Skeletal muscle cell (primary cell): Measurements from ENCODE around the gene OTUD6A.

Experiments used
- DNase-seq: peaks from one replicate; pipeline ENCODE4 v3.0.0-alpha.2; 2010; ENCODE audit warnings: low read depth
- H3K4me3 ChIP-seq: 2 replicates; pipeline ENCODE4 v1.5.1; 2011; ENCODE audit warnings: low read depth, mild to moderate bottlenecking, control low read depth, low read length, moderate library complexity

OTUD6A gene

DNA sequence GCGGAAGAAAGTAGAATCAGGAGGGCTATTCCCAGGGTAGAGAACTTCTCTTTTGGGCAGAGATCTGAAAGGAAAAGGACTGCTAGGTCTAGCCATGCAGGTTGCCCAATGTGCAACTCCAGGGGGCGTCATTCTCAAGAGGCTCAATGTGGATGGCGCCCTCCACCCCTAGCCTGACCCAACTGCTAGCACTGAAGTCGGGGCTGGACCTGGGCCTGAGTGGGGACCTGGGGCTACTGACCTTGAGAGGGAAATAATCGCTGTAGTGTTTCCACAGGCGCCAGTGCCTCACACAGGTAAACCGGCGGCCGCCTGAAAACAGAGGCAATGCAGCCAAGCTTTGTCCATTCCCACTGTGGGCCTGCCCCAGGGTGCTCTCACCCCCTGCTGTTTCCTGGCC is 18.6 kb upstream of the OTUD6A start:
- DNase-seq, result no peak
- no peak overlapping the region for H3K4me3 ChIP-seq

- DNase-seq, result no peak
- H3K4me3 ChIP-seq, result no peak overlapping the region
These were observed 17.6 kb upstream of the OTUD6A start for GRCh38 chrX:70044541-70045245.

GRCh38 chrX:70046978-70047377 is 15.3 kb upstream of the OTUD6A start:
- H3K4me3 ChIP-seq, result no peak overlapping the region
- no peak for DNase-seq

DNA sequence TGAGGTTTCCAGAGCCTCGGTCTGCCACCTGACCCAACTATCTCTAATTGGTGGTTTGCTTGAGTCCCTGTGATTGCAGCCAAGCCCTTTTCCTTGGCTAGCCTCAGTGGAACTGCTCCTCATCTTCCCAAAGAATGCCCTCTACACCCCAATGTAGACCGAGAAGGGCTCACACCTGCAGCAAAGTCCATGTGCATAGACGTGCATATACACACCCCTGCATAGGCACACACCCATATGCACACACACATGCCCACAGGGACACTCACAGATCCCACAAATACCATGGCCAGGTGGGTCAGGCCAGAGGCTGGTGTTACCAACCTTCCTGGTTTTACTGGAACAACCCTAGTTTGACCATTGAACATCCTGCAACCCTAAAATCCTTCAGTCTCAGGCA is 12.9 kb upstream of the OTUD6A start:
- no peak for DNase-seq
- no peak overlapping the region for H3K4me3 ChIP-seq

GRCh38 chrX:70049925-70050324 is 12.3 kb upstream of the OTUD6A start, which contains the start of gene AWAT2:
AWAT2 (minus strand) TSS chrX:70049938; CDS start chrX:70049932, 6 bp downstream.
- no peak for DNase-seq
- H3K4me3 ChIP-seq, result no peak within 1 kb of the TSS

- H3K4me3 ChIP-seq, result no peak overlapping the region
- DNase-seq, result no peak
These were observed 9.2 kb upstream of the OTUD6A start for GRCh38 chrX:70052895-70053615.

DNA sequence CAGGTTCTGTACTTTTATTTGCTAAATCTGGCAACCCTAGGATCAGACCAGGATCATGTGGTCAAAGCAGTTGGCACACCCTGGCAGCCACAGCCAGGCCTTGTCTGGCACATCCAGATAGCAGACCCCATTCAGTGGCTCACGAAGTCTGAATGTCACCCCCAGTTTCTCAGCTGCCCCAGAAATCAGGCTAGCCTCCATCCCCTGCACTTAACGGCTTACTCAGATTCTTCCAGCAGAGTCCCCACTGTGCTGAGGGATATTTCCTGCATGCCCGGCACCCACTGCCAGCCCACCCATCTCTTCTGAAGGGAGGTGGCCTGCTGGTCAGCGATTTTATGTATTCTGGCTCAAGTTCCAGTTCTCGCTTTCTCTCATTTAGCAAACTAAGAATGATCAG is 7.9 kb upstream of the OTUD6A start:
- DNase-seq, result no peak
- H3K4me3 ChIP-seq, result no peak overlapping the region

GRCh38 chrX:70062961-70063550 is 799 bp downstream of the OTUD6A start:
- H3K4me3 ChIP-seq, result no peak overlapping the region

DNA sequence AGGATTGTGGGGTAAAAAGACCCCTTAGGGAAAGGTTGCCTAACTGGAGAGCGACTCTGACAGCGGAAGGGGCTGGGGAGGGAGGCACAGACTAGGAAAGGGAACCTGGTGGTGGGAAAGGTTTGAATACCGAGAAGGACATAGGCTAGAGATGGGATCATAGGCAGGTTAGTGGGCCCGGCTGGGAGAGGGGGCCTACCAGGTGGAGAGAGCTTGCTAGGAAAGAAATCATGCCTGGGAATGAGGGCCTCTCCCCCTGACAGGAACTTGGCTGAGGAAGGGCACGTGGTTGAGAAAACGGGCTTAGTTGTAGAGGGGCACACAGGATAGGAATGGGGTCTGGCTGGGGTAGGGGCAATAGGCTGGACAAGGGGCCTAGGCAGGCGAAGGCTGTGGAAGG is 4.4 kb downstream of the OTUD6A start:
- no peak overlapping the region for H3K4me3 ChIP-seq
- no peak for DNase-seq

More at GRCh38 chrX:70062961-70063550, 799 bp downstream of the OTUD6A start:
- DNase-seq, result no peak

DNA sequence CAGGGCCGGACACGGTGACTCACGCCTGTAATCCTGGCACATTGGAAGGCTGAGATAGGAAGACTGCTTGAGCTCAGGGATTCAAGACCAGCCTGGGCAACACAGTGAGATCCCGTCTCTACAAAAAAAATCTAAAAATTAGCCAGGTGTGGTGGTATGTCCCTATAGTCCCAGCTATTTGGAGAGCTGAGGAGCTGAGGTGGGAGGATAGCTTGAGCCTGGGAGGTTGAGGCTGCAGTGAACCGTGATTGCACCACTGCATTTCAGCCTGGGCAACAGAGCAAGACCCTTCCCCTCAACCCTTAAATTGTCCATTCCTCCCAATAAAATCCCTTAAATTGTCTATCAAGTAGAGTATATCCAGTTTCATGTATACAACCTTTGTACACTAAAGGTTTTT is 17.0 kb downstream of the OTUD6A start:
- DNase-seq, result no peak
- no peak overlapping the region for H3K4me3 ChIP-seq

GRCh38 chrX:70079870-70080269 is 17.6 kb downstream of the OTUD6A start:
- H3K4me3 ChIP-seq, result no peak overlapping the region
- no peak for DNase-seq

DNA sequence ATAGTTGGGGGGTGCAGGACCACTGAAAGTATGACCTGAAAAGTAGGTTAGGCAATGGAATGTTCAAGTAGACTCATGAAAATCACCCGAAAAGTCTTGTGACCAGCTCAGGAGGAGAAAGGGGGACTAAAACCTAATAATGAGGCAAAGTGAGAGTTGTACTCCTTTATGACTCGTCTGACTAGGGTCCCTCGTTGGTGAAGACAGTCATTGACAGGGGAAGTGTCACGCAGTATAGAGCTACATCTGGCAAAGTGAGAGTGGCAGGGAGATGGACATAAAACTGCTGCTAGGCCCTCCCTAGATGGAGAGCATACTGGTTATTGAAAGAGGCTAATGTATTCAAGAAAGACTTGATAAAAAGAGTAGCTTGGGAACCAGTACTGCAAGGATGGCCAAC is 20.5 kb downstream of the OTUD6A start:
- H3K4me3 ChIP-seq, result no peak overlapping the region
- no peak for DNase-seq

DNA sequence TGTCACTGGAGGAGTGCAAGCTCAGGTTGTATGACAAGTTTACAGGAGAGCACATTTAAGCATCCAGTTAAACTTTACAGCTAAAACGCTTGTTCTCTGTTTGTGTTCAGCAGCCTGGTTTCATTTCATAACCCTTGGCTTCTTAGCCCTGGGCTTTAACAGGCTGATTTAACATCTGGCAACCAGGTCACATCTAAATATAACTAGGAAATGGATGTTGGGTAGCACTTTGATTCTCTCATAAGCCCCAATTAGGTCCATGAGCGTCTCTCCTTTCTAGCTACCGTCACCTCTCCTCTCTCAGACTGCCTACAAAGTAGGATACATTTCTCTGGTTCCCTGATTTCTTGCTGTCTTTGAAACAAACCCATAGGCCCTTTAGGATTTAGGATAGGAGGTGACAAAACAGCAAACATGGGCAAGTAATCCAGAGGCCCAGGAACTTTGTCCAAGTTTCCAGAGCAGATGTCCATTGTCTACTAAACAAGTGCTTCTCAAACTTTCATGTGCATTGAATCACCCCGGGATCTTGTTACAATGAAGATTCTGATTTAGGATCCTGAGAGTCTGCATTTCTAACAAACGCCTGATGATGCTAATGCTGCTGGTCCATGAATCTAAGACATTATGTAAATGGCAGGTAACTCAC is 22.5 kb downstream of the OTUD6A start:
- H3K4me3 ChIP-seq, result no peak overlapping the region
- DNase-seq, result no peak

- no peak overlapping the region for H3K4me3 ChIP-seq
These were observed 25.8 kb downstream of the OTUD6A start for GRCh38 chrX:70087857-70088630.

GRCh38 chrX:70088751-70089150 is 26.5 kb downstream of the OTUD6A start:
- no peak overlapping the region for H3K4me3 ChIP-seq
- no peak for DNase-seq

More at GRCh38 chrX:70087857-70088630, 25.8 kb downstream of the OTUD6A start:
- no peak for DNase-seq

GRCh38 chrX:70089604-70090297 is 27.5 kb downstream of the OTUD6A start:
- no peak overlapping the region for H3K4me3 ChIP-seq
- DNase-seq, result no peak

DNA sequence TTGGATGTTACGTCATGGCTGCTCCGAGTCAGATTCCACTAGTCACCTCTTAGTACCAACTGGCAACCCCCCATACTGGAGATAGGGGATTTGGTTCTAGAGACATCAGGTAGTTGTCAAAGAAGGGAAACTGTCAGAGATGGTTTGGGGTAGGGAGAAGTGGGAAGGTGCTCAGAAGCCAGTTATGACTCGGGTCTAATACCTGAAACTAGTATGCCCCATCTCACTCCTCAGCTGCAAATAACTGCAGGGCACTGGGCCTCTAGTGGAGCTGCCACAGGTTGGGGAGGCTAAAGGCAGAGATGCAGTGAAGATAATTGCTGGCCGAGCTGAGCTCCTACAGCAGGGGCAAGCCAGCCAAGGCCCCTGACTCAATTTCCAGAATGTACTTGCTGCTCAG is 30.0 kb downstream of the OTUD6A start:
- no peak for DNase-seq
- no peak overlapping the region for H3K4me3 ChIP-seq

DNA sequence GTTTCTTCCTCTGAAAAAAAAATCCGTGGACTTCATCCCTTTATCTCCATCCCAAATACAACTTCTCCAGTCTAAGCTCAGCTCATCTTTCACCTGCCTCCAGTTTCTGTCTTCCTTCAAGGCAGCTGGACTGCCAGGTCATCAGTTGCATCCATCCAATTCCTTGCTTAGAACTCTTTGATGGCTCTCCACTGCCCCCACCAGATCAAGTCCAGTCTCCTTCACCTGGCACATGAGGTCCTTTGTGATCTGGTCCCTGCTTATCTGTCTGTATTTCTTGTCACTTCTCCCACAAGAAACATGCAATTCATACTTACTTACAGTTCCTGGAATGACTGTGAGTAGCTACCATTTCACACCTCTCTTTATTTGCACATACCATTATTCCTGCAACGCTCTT is 33.8 kb downstream of the OTUD6A start:
- no peak overlapping the region for H3K4me3 ChIP-seq

DNA sequence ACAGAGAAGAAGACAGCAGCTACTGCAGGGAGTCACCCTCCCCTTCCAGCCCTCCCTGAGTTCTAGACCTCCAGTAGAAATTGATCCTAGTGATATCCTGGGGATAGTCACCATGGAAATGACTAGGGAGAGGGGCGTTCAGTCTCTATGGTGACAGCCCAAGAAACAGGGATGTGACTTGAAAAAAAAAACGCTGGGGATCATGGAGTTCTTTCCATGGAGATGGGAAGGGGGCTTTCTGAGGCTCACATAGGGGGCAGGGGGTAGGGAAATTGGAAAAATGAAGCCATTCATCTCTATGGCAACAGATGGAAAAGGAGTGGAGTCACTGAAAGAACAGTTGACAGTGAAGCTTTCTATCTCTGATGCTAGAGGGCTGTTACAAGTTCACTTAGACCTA is 43.0 kb downstream of the OTUD6A start:
- H3K4me3 ChIP-seq, result no peak overlapping the region
- no peak for DNase-seq

More for the DNA sequence above, 33.8 kb downstream of the OTUD6A start:
- no peak for DNase-seq
